Stimulated activated CD4-positive, alpha-beta T cell treated with anti-CD3 and anti-CD28 coated beads, Interleukin-2, amount 100 ng/mL, for 24 hours (primary cell): Measurements from ENCODE around the gene KRTAP3-3.
"Not testable (repeated sequence)": the region's sequence is repeated elsewhere in the genome, so short reads cannot be mapped to it uniquely, and the experiment has no call there.

Source experiments
- DNase-seq, 2 donors: peaks; one replicate each; pipeline ENCODE4 v3.0.0-alpha.2; 2020

The KRTAP3-3 gene

DNA sequence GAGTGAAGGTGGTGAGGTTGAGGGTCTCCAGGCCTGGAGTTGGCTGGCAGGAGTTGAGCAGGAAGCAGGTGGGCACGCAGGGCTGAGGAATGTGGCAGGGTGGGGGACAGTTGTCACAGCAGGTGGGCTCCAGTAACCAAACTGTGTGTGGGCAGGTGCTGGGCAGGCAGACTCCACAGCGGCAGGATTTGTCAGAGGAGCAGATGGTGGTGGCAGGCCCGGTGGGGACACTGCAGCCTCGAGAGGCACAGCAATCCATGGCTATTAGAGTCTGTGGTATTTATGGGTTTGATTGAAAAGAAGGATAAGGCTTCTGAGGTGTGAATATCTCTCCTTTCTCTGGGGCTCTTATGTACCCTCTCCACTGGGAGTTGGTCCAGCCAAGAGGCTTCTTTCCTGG, at the start of gene KRTAP3-3:
KRTAP3-3 (minus strand) TSS at position 326 of the 400 bp plus-strand sequence; CDS start at position 259, 67 bp downstream.
- DNase-seq = no peak

GRCh38 chr17:41042953-41043352, 49.0 kb upstream of the KRTAP3-3 start:
- no peak for DNase-seq

GRCh38 chr17:41040783-41041571, 47.0 kb upstream of the KRTAP3-3 start, which contains the start of gene KRTAP1-1:
KRTAP1-1 (minus strand) TSS chr17:41041450; CDS start chr17:41041397, 53 bp downstream.
- DNase-seq = not testable (repeated sequence)

DNA sequence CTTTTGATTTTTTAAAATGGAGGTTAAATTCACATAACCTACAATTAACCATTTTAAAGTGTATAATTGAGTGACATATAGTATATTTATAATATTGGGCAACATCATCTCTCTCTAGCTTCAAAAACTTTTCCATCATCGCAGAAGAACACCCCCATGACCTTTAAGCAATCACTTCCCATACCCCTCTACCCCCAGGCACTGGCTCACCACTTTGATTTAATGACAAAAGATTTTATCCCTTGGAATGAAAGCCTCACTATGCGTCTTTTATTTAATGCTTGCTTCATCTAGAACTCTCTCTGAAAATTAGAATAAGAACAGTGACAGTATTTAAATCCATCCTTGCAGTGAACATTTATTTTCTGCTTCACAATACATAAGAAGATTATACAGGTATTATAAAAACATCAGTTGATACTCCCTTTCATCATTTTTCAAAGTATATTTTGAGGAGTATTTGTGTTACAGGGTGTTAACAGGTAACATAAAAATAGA, 43.9 kb upstream of the KRTAP3-3 start:
- no peak for DNase-seq

DNA sequence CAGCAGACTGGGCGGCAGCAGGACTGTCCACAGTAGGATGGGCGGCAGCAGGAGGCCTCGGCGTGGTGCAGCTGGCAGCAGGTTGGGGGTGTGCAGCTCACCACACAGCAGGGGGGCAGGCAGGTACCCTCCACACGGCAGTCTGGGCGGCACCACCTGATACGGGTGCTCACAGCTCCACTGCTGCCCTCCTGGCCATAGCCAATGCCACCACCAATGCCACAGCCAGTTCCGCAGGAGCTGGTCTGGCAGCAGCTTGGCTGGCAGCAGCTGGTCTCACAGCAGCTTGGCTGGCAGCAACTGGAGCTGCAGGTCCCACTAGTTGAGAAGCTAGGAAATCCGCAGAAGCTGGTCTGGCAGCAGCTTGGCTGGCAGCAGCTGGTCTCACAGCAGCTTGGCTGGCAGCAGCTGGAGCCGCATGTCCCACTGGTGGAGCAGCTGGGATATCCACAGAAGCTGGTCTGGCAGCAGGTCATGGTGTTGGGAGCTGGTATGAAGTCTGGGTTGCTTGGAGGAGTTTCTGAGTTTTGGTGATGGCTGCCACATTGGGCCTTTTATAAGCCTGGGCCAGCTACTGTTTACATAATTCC, 40.5 kb upstream of the KRTAP3-3 start, which contains the start of gene KRTAP1-3:
KRTAP1-3 (minus strand) TSS at position 529 of the 590 bp plus-strand sequence; CDS start at position 476, 53 bp downstream.
- not testable (repeated sequence) for DNase-seq

GRCh38 chr17:41029633-41030245, 35.8 kb upstream of the KRTAP3-3 start, which contains the start of gene KRTAP1-4:
KRTAP1-4 (minus strand) TSS chr17:41030195; CDS start chr17:41030078, 117 bp downstream.
- no peak for DNase-seq

DNA sequence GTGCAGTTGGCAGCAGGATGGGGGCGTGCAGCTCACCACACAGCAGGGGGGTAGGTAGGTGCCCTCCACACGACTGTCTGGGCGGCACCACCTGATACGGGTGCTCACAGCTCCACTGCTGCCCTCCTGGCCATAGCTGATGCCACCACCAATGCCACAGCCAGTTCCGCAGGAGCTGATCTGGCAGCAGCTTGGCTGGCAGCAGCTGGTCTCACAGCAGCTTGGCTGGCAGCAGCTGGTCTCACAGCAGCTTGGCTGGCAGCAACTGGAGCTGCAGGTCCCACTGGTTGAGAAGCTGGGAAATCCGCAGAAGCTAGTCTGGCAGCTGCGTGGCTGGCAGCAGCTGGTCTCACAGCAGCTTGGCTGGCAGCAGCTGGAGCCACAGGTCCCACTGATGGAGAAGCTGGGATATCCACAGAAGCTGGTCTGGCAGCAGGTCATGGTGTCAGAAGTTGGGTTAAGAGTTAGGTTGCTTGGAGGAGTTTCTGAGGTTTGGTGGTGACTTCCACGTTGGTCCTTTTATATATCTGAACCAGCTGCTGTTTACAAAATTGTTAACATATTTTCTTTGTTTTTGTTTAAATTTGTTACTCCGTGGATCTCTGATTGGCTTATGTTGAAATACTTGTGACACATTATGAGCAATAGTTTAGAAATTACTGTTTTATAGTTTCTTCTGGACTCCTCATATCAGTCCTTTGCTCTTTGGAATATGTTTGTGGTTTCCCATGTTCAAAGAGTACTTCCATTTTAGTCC, 32.9 kb upstream of the KRTAP3-3 start, which contains the start of gene KRTAP1-5:
KRTAP1-5 (minus strand) TSS at position 494 of the 757 bp plus-strand sequence; CDS start at position 441, 53 bp downstream.
- no peak for DNase-seq

DNA sequence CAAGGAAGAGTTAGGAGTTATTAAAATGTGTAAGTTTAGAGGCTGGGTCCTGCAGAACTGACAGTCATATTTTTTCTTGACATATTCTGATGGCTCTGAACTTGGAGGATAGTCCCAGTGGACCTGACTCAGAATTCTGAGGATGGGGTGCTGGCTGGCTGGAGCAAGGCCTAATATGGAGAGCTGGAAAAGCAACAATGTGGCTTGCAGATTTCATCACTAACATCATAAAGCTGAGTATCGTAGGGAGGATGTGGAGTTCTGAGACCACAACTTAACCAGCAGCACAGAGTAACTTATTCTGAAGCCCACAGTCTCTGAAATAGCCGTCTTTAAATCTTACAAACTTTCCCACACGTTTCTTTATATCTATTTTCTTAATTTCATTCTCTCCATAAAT, 30.7 kb upstream of the KRTAP3-3 start:
- DNase-seq = no peak

DNA sequence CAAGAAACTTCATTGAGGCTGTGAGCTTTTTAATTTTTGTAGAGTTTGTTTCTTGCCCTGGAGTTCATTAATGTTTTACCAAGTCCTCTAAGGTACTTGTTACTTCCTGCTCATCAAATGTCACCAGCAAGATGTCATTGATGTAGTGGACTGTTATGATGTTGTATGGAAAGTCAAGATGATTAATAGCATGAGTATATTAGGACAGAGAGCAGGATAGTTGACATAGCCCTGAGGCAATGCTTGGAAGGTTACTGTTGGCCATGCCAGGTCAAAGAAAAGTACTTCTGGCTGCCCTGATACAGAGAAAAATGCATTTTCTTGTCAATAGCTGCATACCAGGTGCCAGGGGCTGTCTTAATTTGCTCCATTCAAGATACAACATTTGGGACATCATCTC, 26.4 kb upstream of the KRTAP3-3 start:
- no peak for DNase-seq

- DNase-seq = no peak
These were observed 25.5 kb upstream of the KRTAP3-3 start for GRCh38 chr17:41019415-41019814.

DNA sequence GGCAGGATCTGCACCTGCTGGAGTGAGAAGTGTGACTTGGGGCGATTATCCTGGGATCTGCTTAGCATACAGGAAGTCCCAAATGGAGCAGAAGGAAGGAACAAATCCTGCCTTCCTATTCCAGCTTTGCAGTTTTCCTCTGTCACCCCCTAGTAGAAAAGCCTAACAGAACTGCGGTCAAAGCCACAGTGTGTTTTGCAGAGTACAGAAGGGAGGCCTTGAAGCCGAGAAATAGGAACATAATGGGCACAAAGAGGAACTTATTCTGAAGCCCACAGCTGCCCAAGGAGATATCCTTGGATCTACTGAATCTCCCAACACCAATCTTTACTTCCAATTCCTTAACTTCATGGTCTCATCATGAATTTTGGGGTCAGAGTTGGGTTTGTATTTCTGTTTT, 24.6 kb upstream of the KRTAP3-3 start:
- DNase-seq = no peak

GRCh38 chr17:41016578-41017215, 22.7 kb upstream of the KRTAP3-3 start:
- no peak for DNase-seq

- DNase-seq = no peak
These were observed 21.5 kb upstream of the KRTAP3-3 start for GRCh38 chr17:41015454-41015853.

- no peak for DNase-seq
These were observed 19.6 kb upstream of the KRTAP3-3 start for GRCh38 chr17:41013606-41014005.

- DNase-seq = no peak
These were observed 19.2 kb upstream of the KRTAP3-3 start for GRCh38 chr17:41013181-41013580.

GRCh38 chr17:41012326-41013120, 18.6 kb upstream of the KRTAP3-3 start:
- no peak for DNase-seq

- DNase-seq = no peak
These were observed 16.5 kb upstream of the KRTAP3-3 start for GRCh38 chr17:41010441-41010840.

DNA sequence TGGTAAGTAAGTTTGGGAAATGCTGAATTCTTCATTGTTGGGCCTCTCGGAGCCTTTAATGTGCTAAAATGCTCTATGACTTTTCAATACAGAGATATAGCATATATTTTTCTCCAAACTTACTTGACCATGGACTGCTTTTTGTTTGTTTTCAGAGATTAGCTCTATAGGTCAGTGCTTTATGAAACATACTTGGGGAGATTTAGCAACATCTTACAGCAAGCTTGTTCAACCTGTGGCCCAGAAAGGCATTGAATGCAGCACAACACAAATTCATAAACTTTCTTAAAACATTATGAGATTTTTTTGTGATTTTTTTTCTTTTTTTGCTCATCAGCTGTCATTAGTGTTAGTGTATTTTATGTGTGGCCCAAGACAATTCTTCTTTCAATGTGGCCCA, 16.0 kb upstream of the KRTAP3-3 start:
- DNase-seq = no peak

GRCh38 chr17:41009301-41009760, 15.4 kb upstream of the KRTAP3-3 start:
- DNase-seq = no peak

DNA sequence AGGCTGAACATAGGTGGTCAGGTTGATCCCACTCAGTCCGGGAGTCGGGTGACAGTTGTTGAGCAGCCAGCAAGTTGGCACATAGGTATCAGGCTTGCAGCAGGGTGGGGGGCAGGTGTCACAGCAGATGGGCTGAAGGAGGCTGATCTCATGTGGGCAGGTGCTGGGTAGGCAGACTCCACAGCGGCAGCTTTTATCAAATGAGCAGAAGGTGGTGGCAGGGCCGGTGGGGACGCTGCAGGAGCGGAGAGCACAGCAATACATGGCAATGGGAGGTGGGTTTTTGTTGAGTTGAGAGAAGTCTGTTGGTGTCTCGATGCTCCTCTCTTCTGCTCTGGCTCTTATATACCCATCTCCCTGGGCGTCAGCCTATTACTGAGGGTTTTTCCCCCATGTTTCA, 14.8 kb upstream of the KRTAP3-3 start, which contains the start of gene KRTAP3-1:
KRTAP3-1 (minus strand) TSS at position 318 of the 400 bp plus-strand sequence; CDS start at position 264, 54 bp downstream.
- no peak for DNase-seq

- no peak for DNase-seq
These were observed 10.4 kb upstream of the KRTAP3-3 start for GRCh38 chr17:41004397-41004796.
